KOPT-K1 (cell line): ENCODE results near the gene DENND2A.
"Not testable (repeated sequence)": the region's sequence is repeated elsewhere in the genome, so short reads cannot be mapped to it uniquely, and the experiment has no call there.

ENCODE experiments used
- H3K27ac ChIP-seq: fragments of 200-600 bp; sonication (generic); 2 replicates; pipeline ENCODE4 v1.5.1; 2016; ENCODE audit warnings: antibody characterized with exemption, mild to moderate bottlenecking, low read depth, low read length; ENCODE audit not compliant: poor library complexity, severe bottlenecking
- H3K36me3 ChIP-seq: fragments of 200-600 bp; sonication (generic); 2 replicates; pipeline ENCODE4 v1.5.1; 2017; ENCODE audit warnings: antibody characterized with exemption, mild to moderate bottlenecking, low read length, moderate library complexity; ENCODE audit not compliant: insufficient read depth
- H3K9me3 ChIP-seq: fragments of 200-600 bp; sonication (generic); 2 replicates; pipeline ENCODE4 v1.5.1; 2017; ENCODE audit warnings: antibody characterized with exemption, low read length, mild to moderate bottlenecking; ENCODE audit not compliant: insufficient read depth, poor library complexity, severe bottlenecking

DENND2A gene

GRCh38 chr7:140659856-140660255, 19.2 kb upstream of the DENND2A start:
- no peak overlapping the region for H3K27ac ChIP-seq
- H3K9me3 ChIP-seq, result no peaks in the 10 kb centered on the region
- H3K36me3 ChIP-seq, result no peaks in the 10 kb centered on the region

- Histone ChIP-seq H3K27ac (no peak overlapping the region), H3K36me3 (no peaks in the 10 kb centered on the region), H3K9me3 (no peaks in the 10 kb centered on the region)
Observed at GRCh38 chr7:140657891-140658290, 17.3 kb upstream of the DENND2A start.

GRCh38 chr7:140656548-140657515, 16.2 kb upstream of the DENND2A start:
- peak overlapping the region; percentile 61 for H3K27ac ChIP-seq
- no peaks in the 10 kb centered on the region for H3K36me3 ChIP-seq

GRCh38 chr7:140655511-140656408, 15.1 kb upstream of the DENND2A start:
- Histone ChIP-seq H3K36me3 (no peaks in the 10 kb centered on the region), H3K27ac (peak overlapping the region; percentile 61), H3K9me3 (no peaks in the 10 kb centered on the region)

More at GRCh38 chr7:140656548-140657515, 16.2 kb upstream of the DENND2A start:
- H3K9me3 ChIP-seq, result no peaks in the 10 kb centered on the region

GRCh38 chr7:140654661-140655060, 14.0 kb upstream of the DENND2A start:
- Histone ChIP-seq H3K9me3 (no peaks in the 10 kb centered on the region), H3K27ac (no peak overlapping the region), H3K36me3 (no peaks in the 10 kb centered on the region)

- H3K36me3 ChIP-seq, result no peaks in the 10 kb centered on the region
- no peaks in the 10 kb centered on the region for H3K9me3 ChIP-seq
- H3K27ac ChIP-seq, result no peak overlapping the region
Observed at GRCh38 chr7:140654109-140654387, 13.4 kb upstream of the DENND2A start.

GRCh38 chr7:140653319-140654108, 12.9 kb upstream of the DENND2A start:
- H3K36me3 ChIP-seq, result no peaks in the 10 kb centered on the region
- H3K27ac ChIP-seq, result no peak overlapping the region
- no peaks in the 10 kb centered on the region for H3K9me3 ChIP-seq

GRCh38 chr7:140650367-140650766, 9.8 kb upstream of the DENND2A start:
- H3K9me3 ChIP-seq, result no peaks in the 10 kb centered on the region

GRCh38 chr7:140649556-140650205, 9.1 kb upstream of the DENND2A start:
- H3K9me3 ChIP-seq, result no peaks in the 10 kb centered on the region
- no peak overlapping the region for H3K27ac ChIP-seq
- no peaks in the 10 kb centered on the region for H3K36me3 ChIP-seq

More at GRCh38 chr7:140650367-140650766, 9.8 kb upstream of the DENND2A start:
- Histone ChIP-seq H3K36me3 (no peaks in the 10 kb centered on the region), H3K27ac (no peak overlapping the region)

- no peaks in the 10 kb centered on the region for H3K36me3 ChIP-seq
Observed at GRCh38 chr7:140646931-140647647, 6.5 kb upstream of the DENND2A start.

GRCh38 chr7:140645166-140645900, 4.7 kb upstream of the DENND2A start:
- Histone ChIP-seq H3K36me3 (no peaks in the 10 kb centered on the region), H3K9me3 (no peaks in the 10 kb centered on the region), H3K27ac (no peak overlapping the region)

More at GRCh38 chr7:140646931-140647647, 6.5 kb upstream of the DENND2A start:
- Histone ChIP-seq H3K9me3 (no peaks in the 10 kb centered on the region), H3K27ac (no peak overlapping the region)

- H3K27ac ChIP-seq, H3K36me3 ChIP-seq, H3K9me3 ChIP-seq: not testable (repeated sequence)
Observed at GRCh38 chr7:140644761-140645160, 4.1 kb upstream of the DENND2A start.

- H3K27ac ChIP-seq, result no peak overlapping the region
- no peaks in the 10 kb centered on the region for H3K9me3 ChIP-seq
- H3K36me3 ChIP-seq, result no peaks in the 10 kb centered on the region
Observed at GRCh38 chr7:140643416-140643815, 2.8 kb upstream of the DENND2A start.
